Fibroblast of skin of right quadriceps (primary cell): ENCODE data around the gene PHLPP1.
"Not testable (repeated sequence)": the region's sequence is repeated elsewhere in the genome, so short reads cannot be mapped to it uniquely, and the experiment has no call there.

Experiments used
- DNase-seq: peaks from one replicate; pipeline ENCODE4 v3.0.0-alpha.2; 2013

The PHLPP1 gene

GRCh38 chr18:62717925-62718800 is 2.8 kb downstream of the PHLPP1 start:
- DNase-seq, result no peak

GRCh38 chr18:62720048-62720447 is 4.7 kb downstream of the PHLPP1 start:
- no peak for DNase-seq

DNA sequence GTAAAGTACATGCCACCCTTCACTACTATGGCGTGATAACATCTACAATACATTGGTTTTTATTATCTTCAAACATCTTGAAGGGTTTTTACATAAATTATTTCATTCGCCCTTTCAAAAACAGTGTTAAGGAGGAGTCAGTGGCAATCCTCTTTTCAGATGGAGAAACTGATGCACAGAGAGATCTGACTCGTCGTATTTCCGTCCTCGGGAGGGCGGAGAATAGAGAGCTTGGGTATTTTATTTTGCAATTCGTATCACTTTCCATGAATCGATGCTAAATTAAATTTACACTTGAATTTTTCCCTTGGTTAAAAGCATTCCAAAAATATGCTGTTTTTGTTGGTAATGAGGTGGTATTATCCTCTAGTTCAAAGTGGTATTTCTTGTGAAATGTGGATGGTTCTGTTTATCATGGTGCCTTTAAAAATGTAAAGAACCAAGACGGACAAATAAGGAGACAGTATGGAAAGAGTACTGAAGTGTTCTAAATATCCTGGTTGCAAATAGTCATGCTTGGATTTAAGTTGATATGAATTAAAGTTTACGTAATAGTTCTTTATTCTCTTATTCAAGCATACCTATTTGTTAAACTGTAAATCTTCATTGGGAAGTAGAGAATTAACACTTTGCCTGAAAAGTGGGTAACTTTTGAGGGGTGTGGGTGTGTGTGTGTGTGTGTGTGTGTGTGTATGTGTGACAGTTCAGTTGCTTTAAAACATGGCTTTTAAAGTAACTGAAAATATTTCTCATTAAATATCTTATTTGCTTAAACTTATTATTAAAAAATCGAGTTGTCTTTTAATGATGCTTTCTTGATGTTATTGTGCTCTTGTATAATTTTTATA is 5.6 kb downstream of the PHLPP1 start:
- no peak for DNase-seq

DNA sequence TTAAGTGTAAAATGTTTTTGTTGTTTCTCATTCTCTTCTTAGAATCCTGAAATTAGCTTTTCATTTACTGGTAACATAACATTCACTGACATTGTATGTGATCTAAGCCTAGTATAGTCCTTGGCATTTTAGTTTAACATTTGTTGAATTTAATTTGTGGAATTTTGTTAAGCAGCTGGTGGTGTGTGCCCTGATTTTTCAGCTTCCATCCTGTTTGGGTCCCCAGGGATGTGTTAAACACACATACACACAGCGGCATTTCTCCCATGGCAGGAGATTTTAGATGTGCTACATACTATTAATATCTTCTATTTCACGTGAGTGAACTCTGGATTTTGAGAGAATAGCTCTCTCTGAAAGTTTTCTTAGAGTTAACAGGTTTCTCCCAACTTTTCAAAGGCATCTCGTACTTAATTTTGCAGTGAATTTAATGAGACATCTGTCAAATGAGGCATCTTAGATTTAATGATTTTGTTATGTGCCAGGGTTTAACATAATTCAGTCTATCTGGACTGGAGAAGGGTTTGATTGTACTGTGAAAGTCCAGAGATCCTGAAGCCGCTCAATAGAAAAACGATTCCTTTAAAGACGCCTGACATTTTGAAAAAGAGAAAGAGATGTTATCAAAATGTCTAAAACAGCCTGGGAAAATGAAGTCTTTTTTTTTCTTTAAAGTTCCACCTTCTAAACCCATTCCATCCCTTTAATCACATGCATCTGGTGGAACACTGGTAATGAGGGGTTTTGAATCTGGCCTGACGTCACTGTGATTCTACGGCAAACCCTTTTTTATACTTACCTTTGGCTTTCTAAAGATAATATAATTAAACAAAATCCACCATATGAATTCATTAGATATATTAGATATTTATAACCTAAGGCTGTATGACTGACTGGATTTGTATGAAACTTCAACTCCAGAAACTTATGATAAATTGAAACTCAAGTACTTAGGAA is 6.8 kb downstream of the PHLPP1 start:
- DNase-seq, result no peak

DNA sequence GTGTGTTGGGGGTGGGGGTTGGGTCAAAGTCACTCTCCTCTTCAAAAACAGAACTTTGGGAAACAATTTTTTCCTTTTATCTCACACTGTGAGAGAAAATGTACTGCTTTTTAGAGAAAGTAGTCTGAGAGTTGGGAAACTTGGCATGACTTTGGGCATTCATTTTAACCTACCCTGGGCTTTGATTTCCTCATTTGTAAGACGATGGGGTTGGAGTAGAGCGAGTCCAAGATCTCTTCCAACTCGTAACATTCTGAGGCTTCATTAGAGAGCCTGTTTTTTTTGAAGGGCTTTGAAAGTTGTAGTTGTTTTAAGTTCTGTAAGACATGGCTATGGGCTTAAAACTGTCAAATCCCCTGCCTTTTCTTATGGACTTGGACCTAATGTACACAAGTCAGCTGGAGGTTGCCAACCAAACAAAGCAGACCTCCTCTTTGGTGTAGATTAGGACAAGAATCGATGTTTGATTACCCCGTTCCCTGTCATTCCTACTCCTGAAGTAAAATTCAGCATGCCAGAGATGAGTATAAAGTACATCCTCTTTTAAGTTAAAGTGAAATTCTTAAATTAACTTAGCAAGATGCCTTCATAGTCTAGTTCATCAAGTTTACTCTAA is 8.4 kb downstream of the PHLPP1 start:
- no peak for DNase-seq

DNA sequence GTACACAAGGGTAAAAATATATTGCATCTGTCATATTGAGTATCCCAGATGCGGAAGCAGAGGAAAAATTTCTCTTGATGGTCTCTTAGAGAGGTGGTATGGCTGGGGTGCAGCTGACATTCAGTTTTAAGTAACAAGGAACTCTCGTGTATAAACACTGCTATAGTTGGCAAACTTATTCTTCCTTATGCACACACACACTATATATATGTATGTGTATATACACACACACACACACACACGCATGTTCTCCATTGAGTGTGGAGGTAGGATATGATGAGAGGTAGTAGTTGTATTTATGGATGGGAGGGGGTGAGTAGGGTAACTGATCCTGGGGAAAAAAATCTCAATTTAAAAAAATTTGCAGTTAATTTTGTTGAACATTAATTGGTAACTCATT is 10.6 kb downstream of the PHLPP1 start:
- DNase-seq, result no peak

- no peak for DNase-seq
Observed at GRCh38 chr18:62728254-62728653, 12.9 kb downstream of the PHLPP1 start.

GRCh38 chr18:62729487-62730386 is 14.4 kb downstream of the PHLPP1 start:
- no peak for DNase-seq

GRCh38 chr18:62730941-62731340 is 15.6 kb downstream of the PHLPP1 start:
- no peak for DNase-seq

DNA sequence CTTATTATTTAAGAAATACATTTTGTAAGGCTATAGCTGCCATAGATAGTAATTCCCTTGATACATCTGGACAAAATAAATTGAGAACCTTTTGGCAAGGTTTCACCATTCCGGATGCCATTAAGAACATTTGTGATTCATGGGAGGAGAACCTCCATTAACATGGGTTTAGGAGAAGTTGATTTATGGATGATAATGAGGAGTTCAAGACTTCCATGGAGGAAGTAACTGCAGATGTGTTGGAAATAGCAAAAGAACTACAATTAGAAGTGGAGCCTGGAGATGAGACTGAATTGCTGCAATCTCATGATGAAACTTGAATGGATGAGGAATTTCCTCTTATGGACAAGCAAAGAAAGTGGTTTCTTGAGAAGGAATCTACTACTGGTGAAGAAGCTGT is 17.3 kb downstream of the PHLPP1 start:
- peak; percentile 26 for DNase-seq

- DNase-seq, result no peak
Observed at GRCh38 chr18:62734290-62734689, 18.9 kb downstream of the PHLPP1 start.

DNA sequence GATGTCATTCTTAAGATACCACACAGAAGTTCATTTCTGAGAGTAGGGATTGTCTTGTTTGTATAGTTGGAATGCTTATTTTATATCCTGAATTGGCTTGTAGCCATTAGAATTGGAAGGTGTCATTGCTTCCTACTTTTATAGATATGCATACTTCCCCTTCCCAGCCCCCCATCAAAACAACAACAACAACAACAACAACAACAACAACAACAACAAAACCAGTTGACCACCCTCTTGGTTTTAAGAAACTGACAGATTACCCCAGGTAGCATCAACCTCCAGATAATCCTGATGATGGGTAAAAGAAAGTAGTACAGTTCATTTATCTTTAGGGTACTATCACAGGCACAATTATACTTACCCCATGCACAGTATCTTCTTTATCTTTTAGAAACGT is 20.0 kb downstream of the PHLPP1 start:
- no peak for DNase-seq

- no peak for DNase-seq
Observed at GRCh38 chr18:62736077-62736855, 20.9 kb downstream of the PHLPP1 start.

GRCh38 chr18:62737241-62737873 is 22.0 kb downstream of the PHLPP1 start:
- DNase-seq, result no peak

DNA sequence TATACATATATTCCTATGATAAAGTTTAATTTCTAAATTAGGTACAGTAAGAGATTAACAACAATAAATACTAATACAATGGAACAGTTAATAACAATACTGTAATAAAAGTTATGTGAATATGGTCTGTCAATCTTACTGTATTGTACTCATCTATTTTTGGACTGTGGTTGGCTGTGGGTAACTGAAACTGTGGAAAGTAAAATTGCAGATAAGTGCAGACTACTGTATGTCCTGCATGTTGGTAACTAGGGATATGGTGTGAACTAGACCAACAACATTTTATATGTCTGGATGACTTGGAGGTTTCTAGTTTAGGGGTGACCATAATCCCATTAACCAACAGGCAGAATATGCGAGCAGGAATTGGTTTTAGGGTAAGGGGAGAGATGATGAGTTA is 23.3 kb downstream of the PHLPP1 start:
- no peak for DNase-seq

DNA sequence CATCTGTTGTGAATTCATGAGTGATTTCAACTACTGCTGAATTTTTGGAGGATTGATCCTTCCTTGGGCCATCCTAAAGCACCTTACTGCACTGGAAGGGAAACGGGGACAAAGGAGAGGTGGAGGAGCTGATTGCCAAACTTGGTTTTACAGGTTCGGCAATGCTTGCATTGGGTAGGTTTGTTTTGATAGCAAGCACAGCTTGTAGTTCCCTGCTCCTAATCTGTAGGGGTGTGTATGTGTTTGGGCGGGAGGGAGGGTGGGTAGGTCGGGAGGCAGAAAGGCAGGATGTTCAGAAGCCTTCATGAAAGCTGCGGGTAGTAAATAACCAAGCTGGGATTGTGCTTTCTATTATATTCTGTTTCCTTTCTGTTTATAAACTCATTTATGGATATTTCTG is 24.6 kb downstream of the PHLPP1 start:
- DNase-seq, result no peak

GRCh38 chr18:62740650-62741049 is 25.3 kb downstream of the PHLPP1 start:
- DNase-seq, result not testable (repeated sequence)

DNA sequence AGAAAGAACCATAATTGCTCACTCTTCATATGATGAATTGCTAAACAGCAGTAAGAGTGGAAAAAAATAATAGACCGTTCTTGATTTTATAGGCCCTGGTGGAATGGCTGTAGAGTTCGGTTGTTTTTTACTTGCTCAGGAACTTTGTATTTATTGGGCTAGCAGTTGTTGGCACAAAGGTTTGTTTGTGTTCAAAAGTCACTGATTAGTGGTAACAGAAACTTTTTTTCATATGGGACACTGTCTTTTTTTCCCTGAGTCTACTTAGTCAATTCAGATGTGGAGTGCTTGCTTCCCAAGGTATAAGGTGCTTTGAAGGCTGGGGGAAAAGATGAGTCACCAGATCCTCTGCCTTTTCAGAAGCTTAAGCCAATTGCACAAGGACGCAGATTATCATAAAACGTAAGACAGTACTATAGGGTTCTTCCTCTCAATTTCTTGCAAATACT is 25.8 kb downstream of the PHLPP1 start:
- DNase-seq, result peak; percentile 35

- DNase-seq, result no peak
Observed at GRCh38 chr18:62741584-62741983, 26.2 kb downstream of the PHLPP1 start.
